ENCODE measurements around the gene PJA2.

The PJA2 gene

DNA sequence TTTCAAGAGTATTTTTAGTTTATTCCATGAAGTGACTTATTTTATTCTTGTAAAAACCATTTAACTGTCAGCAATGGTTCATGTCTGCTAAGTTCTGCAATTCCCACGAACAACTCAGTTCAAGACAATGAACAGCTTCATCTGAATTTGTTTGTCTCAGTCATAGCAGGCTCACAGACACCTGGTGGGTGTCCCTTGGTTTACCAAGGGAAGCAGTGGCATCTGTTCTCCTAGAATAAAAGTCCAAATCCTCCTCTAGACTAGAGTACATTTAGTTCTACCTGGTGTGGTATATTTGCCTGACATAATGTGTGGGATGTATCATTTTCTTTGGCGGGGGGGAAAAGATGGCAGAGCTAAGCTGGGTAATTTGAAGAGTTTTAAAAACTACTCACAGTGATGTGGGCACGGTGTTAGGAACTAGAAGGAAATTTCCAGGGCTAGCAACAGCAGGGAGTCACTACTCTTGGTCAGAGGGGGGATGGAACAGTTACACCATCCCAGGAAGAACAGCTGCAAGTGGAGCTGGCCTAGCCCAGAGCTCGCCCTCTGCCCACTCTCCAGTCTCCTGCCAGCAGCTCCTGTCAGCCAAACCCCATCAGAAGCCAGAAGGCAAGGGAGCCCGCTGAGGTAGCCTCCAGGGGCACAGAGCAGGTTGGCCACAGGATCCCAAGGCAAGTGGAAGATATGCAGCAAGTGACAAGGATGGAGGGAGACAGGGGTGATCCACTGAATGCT, 100.3 kb downstream of the PJA2 start:
- Histone ChIP-seq H3K4me1 (ENCODE audit: control insufficient read depth in 1 of 2, insufficient read depth in 1 of 2, low read depth in 1 of 2, low read length in 1 of 2) (no peaks in the 10 kb centered on the region), H3K27me3 (no peaks in the 10 kb centered on the region), H3K9me3 (no peaks in the 10 kb centered on the region), H3K4me3 (ENCODE audit: low read depth in 1 of 2, low read length in 1 of 2) (no peak overlapping the region), H3K27ac (no peak overlapping the region), H3K36me3 (no peaks in the 10 kb centered on the region)
- TF ChIP-seq, protein P1, sequence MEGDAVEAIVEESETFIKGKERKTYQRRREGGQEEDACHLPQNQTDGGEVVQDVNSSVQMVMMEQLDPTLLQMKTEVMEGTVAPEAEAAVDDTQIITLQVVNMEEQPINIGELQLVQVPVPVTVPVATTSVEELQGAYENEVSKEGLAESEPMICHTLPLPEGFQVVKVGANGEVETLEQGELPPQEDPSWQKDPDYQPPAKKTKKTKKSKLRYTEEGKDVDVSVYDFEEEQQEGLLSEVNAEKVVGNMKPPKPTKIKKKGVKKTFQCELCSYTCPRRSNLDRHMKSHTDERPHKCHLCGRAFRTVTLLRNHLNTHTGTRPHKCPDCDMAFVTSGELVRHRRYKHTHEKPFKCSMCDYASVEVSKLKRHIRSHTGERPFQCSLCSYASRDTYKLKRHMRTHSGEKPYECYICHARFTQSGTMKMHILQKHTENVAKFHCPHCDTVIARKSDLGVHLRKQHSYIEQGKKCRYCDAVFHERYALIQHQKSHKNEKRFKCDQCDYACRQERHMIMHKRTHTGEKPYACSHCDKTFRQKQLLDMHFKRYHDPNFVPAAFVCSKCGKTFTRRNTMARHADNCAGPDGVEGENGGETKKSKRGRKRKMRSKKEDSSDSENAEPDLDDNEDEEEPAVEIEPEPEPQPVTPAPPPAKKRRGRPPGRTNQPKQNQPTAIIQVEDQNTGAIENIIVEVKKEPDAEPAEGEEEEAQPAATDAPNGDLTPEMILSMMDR (IDR thresholded peaks at IDR 0.05), result no peak

GRCh38 chr5:109307951-109308350, 101.8 kb downstream of the PJA2 start:
- TF ChIP-seq, protein P1 (IDR thresholded peaks at IDR 0.05), result no peak

DNA sequence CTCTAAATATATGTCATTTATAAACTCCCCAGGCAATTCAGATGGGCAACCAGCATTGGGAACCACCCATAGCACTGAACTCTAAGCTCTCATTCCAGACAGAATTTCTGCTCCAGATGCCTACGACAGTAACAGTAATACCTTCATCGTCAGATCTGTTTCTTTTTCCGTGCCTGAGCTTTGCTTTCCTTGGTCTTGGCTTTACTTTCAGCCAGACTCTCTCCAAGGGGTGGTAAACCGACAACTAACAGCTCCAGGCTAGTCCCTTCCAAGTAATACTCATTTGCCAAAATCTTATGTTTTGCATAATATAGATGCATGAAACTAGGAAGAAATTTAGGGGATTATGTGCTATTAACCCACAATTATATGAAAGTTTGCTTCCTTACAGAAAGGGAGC, 102.3 kb downstream of the PJA2 start:
- Histone ChIP-seq H3K27me3 (peaks cover 5% of the 10 kb centered on the region), H3K4me3 (ENCODE audit: low read depth in 1 of 2, low read length in 1 of 2) (no peak overlapping the region), H3K9me3 (no peaks in the 10 kb centered on the region), H3K27ac (no peak overlapping the region), H3K36me3 (no peaks in the 10 kb centered on the region), H3K4me1 (ENCODE audit: control insufficient read depth in 1 of 2, insufficient read depth in 1 of 2, low read depth in 1 of 2, low read length in 1 of 2) (no peaks in the 10 kb centered on the region)
- TF ChIP-seq, protein P1 (IDR thresholded peaks at IDR 0.05), result no peak

More at GRCh38 chr5:109307951-109308350, 101.8 kb downstream of the PJA2 start:
- no peaks in the 10 kb centered on the region for H3K4me1 ChIP-seq (ENCODE audit: control insufficient read depth in 1 of 2, insufficient read depth in 1 of 2, low read depth in 1 of 2, low read length in 1 of 2)
- H3K36me3 ChIP-seq, result no peaks in the 10 kb centered on the region
- H3K4me3 ChIP-seq (ENCODE audit: low read depth in 1 of 2, low read length in 1 of 2), result no peak overlapping the region
- no peaks in the 10 kb centered on the region for H3K9me3 ChIP-seq
- H3K27ac ChIP-seq, result no peak overlapping the region
- H3K27me3 ChIP-seq, result peaks cover 3% of the 10 kb centered on the region

- H3K4me1 ChIP-seq (ENCODE audit: control insufficient read depth in 1 of 2, insufficient read depth in 1 of 2, low read depth in 1 of 2, low read length in 1 of 2), result no peaks in the 10 kb centered on the region
- H3K27me3 ChIP-seq, result peaks cover 5% of the 10 kb centered on the region
- no peaks in the 10 kb centered on the region for H3K9me3 ChIP-seq
- H3K36me3 ChIP-seq, result no peaks in the 10 kb centered on the region
- no peak overlapping the region for H3K27ac ChIP-seq
- TF ChIP-seq, protein P1 (IDR thresholded peaks at IDR 0.05), result no peak
- H3K4me3 ChIP-seq (ENCODE audit: low read depth in 1 of 2, low read length in 1 of 2), result no peak overlapping the region
These were observed 104.4 kb downstream of the PJA2 start for GRCh38 chr5:109305352-109305751.

DNA sequence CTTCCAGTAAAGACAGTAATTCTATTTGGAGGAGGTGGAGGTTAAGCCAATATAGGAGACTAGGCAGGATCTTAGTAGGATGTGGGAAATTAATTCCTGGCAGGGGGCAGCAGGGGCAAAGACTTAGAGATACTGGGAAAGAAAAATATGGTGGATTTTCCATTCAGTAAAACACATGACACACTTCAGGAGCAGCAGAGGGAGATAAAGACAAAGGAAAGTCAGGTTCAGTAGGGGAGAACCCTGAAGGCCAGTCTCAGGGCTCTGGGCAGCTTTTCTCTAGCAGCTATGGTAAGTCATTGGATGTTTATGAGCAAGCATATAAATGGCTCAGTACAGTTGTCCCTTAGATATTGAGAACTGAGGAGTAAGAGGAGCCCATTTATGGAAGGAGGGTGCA, 105.5 kb downstream of the PJA2 start:
- no peaks in the 10 kb centered on the region for H3K4me1 ChIP-seq (ENCODE audit: control insufficient read depth in 1 of 2, insufficient read depth in 1 of 2, low read depth in 1 of 2, low read length in 1 of 2)
- no peak overlapping the region for H3K4me3 ChIP-seq (ENCODE audit: low read depth in 1 of 2, low read length in 1 of 2)
- H3K27ac ChIP-seq, result no peak overlapping the region
- peaks cover 5% of the 10 kb centered on the region for H3K27me3 ChIP-seq
- H3K9me3 ChIP-seq, result no peaks in the 10 kb centered on the region
- no peaks in the 10 kb centered on the region for H3K36me3 ChIP-seq
- TF ChIP-seq, protein P1 (IDR thresholded peaks at IDR 0.05), result no peak

All from neutrophil (primary cell).